ENCODE results near the gene ENHO.
A peak's percentile ranks its signal among the peaks of the same experiment; 100 is the strongest.

ENHO gene

DNA sequence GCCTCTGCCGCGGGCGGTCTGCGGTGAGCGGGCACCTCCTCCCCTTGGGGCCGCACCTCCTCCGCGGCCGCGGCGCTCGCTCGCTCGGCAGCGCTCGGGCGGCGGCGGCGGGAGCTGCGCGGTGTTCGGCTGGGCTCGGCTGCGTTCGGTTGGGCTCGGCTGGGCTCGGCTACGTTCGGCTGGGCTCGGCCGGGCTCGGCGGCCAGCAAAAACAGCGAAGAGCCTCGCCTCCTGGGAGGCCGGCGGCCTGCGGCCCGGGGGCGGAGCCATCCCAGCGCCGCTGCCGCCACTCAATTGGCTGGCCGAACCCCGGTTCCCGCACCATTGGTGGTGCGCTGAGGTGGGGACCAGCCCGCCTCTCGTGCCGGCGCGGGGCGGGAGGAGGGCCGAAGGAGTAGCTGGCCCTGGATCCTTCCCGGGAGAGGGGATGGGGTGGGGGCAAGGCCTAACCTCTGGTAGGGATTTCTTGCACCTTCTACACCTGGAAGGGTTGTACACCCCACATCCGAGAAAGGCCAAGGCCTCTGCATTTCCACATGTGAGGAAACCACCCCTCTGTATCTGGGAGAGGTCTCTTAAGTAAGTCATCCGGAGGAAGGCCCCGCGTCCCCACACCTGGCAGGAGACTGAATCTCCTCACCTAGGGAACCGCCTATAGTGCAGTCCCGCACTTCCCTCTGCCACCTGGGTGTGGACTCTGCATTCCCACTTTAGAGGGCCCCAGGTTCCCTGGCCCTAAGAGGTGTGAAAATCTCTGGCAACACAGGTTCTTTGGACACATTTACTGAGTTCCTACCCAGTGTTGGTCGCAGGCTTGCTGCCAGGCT is at the start of gene ENHO:
Gene ENHO (minus strand): TSS at position 20 of the 827 bp plus-strand sequence. CDS start 1,295 bp downstream, outside the sequence.
- peak; percentile 81 for DNase-seq

DNA sequence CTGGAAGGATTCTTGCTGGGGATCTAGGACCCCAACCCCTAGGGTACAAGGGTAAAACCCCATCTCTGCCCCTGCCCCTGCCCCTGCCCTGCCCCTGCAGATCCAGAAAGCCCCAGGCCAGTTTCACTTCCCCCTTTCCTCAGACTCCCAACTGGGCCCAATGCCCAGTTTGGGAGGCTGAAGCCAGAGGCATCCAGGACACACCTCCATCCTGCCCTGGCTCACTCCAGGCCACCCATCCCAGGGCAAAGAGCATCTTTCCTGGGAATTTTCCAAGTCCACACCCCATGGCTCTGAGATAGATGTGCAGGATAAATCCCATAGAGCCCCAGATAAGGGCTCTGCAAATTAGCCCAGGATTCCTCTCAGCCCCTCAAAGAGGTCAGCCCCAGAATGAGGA is 49.3 kb upstream of the ENHO start:
- DNase-seq, result no peak

DNA sequence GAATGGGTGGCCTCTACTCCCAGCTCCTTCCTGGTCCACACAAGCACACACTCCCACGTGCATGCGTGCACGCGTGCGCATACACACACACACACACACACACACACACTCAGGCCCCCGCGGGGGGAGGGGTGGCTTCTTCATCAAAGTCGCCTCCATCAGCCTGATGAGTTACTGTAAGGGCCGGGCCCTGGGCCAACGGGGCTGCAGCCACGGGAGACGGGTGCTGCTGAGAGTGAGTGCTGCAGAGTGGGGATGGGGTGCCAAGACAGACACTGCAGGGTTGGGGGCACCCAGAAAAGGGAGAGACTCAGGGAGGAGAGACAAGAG is 48.7 kb upstream of the ENHO start:
- no peak for DNase-seq

DNA sequence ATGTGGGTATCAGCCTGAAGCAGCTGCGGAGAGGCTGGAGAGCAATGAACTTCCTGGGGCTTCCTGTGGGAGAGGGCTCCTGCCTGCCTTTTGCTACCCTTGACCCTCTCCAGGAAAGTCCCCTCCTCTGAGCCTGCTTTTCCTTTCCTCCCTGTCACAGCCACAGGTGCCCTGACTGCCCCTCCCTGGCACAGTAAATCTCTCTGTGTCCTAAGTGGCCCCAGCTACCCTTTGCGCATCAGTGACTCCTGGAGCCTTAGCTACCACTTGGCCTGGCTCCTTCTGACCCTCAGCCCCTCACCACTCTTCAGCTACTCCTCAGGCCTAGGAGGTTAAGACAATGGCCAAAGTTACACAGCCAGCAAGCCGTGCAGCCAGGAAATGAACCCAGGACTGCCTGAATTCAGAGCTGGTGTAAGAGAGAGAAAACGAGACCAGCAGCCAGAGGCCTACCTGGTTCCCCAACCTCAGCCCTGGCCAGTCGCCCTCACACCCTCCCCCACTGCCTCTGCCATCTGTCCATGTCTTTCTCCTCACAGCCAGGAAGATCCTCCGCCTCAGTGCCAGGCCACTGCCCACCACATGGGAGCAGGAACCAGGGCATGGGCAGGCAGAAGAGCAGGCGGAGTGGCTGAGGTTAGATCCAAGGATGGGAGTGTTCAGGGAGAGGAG is 48.2 kb upstream of the ENHO start:
- DNase-seq, result no peak

DNA sequence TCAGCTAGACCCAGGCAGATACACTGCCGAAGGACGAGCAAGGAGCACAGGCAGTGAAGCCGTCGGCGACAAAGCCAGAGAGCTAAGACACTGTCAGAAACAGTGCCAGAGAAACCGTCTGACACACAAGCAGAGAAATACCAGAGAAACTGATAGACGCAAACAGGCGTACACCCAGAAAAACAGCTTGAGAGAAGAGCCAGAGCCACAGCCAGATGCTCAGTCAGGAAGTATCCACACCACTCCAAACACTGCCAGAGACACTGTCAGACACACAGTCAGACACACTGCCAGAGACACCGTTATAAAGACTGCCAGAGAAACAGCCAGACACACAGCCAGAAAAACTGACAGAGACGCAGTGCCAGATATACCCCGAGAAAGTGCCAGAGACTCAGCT is 47.6 kb upstream of the ENHO start:
- no peak for DNase-seq

DNA sequence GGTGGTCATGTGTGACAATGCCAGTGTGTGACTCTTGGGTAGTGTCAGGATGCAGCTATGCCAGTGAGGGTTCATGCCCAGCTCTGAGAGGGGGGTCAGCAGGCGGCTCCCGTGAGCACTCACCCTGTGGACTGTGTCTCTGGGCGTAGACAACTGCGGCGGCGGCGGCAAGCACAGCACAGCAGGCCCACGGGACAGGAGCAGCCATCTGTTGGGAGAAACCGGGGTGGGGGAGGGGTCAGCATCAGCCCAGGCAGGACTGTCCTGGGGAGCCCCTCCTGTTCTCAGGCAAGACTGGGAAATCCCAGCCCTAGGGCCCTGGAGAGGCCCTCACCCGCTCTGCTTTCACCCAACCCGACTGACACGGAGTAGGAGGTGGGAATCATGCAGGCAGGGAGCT is 46.0 kb upstream of the ENHO start:
- no peak for DNase-seq

DNA sequence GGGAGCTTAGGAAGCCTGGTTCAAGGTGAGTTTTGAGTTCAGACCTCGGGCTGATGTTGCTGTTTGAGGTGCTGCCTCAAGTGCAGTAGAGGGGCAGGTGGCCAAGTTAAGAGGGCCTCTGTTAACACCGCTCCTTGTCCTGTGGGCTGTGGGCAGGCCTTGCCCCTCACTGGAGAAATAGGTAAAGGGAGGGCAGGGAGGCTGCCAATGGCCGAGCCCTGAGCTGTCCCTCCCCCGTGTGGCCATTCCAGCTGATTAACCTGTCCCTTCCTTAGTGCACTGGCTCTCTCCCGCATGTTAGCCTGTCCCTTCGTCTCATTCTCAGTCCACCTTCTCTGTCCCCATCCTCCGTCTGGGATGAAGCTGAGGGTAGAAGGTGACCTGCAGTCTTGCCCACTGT is 45.3 kb upstream of the ENHO start:
- DNase-seq, result no peak

DNA sequence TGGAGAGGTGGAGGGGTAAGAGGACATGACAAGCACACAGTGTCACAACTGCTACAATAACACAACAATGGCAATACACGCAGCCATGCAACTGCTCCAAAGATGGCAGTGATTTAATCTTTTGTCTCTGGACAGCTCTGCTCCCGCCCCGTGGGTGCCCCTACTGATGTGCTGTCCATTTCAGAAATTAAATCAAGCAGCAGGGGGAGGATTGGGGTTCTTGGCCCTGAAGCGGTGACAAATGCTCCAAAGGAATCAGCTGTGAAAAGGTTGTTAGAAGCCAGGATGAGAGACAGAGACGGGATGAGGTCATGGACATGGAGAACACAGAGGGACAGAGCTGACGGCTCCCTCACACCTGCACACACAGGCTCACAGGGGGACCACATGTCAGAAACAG is 44.2 kb upstream of the ENHO start:
- DNase-seq, result no peak

DNA sequence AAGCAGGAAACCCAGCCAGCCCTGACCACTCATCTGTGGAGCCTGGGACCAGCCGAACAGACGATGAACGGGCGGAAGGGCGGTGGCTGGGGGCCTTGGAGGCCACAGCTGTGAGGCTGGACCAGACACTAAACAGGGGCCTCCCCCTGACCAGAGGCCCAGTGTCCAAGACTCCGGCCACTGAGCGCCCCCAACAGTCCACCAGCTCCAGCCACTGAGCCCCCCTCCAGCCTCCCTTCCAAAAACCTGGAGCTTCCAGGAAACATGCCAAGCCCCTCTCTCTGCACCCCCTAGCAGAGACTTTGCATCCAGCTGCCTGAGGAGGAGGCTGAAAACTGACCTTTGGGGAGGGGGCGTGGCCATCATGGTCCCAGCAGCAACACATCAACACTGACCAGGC is 43.5 kb upstream of the ENHO start:
- no peak for DNase-seq

DNA sequence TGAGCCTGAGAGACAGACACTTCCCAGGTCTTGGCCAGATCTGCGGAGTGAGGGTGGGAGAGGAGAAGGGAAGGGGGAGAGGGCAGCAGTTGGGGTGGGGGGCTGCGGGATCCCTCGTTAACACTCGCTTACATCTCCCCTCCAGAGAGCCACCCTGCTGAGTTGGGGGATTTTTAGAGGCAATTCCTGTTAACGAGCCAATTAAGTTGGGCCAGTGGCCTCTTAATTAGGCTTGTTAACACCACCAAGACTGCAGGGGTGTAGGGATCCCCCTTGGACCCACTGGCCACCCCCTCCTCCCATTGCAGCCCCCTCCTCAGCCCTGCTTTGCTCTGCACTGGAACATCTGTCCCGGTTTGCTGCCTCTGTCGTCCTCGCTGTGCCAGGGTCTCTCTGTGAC is 43.1 kb upstream of the ENHO start:
- DNase-seq, result no peak

DNA sequence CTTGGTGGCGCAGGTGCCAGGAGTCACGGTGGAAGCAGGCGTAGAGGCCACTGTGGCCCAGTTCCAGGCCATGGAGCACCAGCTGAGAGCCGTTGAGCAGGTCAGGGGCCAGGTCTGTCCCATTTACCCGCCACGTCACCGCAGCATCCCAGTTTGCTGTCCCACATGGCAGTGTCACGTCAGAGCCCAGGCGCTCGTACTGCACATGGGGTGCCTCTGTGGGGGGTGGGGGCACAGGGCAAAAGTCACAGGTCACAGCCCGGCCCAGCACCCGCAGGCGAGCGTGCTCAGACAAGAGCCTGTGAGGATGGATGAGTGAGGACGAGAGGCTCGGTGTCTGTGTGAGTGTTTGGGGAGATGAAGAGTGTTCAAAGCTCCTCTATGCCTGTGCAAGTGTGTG is 41.8 kb upstream of the ENHO start:
- DNase-seq, result no peak

DNA sequence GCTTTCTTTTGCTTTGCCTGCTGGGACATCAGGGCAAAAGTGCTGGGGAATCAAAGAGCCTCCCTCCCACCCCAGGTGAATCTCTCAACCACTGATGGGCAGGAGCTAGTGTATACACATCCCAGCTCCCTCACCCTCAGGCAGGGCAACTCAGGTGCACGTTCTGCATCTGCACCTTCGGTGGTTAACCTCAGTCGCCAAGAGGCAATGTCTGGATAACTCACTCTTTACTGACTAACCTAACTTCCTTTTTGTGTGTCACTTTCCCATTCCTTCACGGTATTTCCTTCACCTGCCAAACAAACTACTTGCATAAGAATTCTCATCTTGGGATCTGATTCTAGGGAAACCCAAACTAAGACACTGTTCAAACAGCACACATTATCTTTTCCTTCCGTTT is 40.5 kb upstream of the ENHO start:
- no peak for DNase-seq

DNA sequence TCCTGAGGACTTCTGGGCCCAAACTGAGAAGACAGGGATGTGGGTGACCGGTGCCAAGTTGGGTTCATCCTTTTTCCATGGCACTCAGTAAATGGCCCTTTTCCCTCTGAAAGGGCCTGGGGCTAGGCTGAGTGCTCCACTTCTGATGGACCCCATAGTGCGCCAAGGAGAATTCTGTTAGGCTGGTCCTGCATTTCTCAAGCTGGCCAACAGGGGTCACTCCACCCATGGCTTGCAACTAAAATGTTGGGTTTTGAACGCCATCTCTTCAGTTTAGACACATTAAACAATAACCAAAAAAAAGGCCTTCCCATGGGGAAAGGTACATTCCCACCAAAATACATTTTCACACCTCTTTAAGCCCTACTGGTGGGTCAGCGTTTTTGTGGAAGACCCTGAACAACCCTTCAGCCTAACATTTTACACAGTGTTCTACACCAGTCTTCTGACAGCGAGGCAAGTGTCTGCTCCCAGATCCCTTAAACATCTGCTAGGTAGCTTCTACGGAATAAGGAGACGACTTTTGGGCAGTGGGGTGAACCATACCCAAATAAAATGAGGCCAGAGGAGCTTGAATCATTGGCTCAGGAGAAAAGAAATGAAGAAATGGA is 39.5 kb upstream of the ENHO start:
- no peak for DNase-seq

DNA sequence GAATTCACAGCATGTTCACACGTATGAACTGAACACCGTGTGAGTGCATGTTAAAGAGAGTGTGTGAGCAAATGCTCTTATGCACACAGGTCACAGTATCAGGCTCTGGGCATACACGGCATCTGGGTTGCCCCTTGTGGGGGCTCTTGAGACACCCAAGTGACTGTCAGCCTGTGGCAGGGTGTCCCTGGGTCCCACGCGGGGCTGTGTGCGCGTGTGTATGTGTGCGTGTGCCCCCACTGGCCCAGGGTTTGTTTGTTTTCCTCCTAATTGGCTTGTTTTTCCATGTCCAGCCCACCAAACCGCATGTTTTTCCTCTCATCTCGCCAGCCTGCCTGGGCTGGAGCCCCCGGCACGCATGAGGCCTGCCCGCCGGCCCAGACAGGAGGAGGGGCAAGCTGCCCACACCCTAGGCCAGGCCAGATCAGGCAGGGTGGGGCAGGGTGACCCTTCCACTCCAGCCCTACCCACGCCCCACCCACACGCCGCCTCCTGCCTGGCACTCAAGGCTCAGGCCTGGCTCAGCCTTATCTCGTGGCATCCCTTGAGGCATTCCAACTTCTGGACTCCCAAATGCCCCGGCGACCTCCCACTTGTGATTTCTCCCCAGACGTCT is 37.9 kb upstream of the ENHO start:
- DNase-seq, result no peak

DNA sequence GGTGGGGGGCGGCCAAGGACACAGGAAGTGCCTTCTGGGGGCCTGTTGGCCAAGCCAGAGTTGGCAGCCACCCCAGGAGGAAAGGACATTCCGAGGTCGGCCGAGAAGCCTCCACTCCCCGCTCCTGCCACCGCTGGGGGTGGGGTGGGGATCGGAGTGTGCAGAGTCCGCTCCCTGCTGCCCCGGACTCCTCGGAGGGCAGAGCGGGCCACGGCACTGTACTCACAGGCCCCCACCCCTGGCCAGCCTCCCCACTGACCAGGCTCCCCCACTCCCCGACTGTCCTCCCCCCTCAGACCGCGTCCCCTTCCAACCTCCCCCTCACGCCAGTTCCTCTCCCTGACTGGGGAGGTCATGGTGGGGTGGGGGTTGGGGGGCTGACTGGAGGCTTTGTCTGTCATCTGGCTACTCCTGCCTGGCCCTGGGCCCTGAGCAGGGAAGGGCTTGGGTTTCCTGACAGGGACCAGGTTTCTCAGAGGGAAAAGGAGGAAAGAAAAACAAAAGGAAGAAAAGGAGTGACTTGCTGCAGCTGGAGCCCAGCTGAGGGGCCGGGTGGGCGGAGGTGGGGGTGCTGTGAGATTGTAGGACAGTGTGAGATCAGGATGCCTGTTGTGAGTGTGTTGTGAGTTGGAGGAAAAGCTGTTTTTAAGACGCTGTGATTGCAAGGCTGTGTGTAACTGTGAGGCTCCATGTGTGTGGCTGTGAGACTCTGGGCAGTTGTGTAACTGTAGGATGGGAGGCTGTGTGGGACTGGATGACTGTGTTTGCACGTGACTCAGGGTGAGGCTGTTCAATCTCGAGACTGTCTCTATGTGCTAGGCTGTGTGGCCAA is 37.0 kb upstream of the ENHO start:
- DNase-seq, result no peak

DNA sequence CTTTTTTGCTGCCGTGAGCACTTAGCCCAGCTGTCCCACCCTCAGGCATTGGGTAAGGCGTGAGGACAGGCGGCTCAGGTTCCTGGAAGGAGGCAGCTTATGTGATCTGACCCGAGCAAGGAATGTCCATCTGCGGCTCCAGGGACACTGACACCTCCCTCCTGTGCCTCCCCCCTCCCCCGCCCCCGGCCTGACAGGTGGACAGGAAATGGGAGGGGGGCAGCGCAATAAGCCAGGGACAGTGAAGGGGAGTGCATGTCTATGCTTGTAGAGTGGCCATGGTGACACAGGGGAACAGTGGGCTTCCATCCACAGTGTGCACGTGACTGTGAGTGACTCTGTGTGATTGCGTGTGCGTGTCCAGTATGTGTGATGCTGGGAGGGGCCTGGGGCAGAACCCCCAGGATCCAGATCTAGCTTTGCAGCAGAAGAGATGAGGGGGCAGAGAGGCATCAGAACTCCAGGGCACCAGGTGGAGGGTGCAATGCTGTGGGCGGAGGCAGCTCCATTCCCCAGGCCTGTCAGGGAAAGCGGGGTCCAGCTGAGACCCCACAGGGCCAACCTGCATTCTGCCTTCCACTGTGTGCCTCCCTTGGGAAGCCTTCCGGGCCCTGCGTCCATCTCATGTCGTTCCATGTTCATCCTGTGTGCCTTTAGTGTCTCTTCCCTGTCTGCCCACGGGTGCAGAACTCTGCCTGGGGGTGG is 36.3 kb upstream of the ENHO start:
- DNase-seq, result no peak

DNA sequence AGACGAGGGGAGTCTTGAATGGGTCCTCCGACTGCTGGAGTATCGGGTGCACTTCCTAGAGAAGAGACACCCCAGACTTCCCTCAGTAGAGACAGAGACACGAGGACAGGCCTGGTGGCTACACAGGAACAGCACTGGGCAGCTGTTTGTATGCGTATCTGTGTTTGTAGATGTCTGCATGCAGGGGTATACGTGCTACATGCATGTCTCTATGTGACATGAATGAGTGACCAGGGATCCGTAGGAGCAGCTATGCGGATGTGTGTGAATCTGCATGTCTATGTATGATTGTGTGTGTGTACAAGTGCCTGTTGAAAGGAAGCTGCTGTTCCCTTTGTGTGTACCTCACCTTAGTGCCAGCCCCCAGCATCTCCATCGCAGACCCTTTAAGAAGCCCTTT is 35.6 kb upstream of the ENHO start:
- DNase-seq, result no peak

DNA sequence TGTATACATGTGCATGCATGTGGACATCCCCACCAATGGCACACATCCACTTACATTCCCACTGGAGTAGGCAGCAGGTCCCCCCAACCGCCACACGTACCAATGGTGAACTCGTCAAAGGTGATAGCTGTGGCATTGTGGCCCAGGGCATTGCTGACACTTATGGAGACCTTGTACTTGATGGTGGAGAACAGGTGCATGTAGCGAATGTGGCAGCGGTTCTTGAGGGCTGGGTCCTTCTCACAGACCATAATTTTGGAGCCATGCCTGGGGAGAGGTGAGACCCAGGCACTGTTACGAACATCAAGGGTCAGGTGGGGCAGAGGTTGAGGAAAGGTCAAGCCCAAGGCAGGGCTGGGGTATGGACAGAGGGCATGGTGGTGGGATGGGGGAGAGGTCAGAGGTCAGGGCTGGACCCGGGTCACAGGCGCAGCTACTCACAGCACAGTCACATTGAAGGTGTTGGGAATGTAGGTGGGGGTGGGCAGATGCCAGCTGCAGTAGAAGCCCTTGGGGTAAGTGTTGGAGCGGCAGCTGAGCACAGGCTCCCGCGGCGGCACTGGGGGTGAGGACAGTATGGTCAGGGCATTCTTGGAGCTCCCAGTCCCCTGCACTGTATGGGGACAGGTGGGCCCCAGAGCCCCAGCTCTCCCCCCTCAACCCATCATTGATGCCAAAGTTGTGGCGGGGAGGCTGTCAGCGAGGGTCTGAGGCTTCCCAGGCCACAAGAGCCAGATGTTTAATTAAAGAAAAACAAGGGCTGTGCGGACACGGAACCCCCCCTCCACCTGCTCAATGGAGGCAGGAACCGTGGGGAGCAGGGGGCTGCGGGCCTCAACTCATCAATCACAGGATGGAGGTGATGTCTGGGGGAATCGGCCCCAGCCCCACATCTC is 34.9 kb upstream of the ENHO start:
- no peak for DNase-seq

DNA sequence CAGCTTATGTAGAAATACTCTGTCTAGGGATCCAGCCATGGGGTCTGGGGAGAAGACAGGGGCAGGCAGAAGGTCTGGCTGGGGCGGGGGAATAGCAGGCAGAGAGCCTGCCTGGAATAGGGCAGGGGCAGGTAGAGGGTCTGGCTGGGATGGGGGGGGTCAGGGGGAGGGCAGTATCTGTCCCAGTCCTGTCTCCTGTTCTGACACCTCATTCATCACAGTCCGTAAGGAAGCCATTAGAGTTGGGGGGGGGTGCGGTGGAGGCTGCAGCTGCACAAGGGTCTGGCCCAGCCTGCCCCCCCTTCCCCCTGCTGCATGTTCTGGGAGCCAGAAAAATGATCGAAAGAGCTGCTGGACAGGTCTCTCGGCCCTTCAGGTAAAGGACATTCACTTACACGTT is 34.2 kb upstream of the ENHO start:
- no peak for DNase-seq

DNA sequence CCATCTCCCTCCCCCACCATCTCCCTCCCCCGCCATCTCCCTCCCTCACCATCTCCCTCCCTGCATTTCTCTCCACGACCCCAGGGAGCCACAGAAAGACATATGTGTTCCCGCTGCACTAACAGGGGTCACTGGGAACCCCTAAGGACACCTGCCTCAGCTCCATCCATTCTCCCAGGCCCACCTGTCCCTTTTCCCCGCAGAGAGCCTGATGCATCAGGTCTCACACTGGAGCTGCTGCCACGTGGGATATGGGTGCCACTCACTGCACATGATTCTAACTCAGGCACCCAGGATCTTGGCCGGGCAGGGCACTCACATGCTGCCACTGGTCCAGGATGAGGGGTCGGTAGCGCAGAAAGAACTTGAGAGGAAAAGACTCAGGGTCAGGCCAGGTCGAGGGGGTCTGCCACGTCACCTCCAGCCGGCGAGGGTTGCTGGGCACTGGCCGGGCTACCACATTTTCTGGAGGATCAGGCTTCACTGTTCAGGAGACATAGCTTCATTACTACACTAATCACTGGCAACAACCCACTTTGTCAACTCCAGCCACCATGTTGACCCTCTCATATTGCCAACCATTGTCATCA is 33.2 kb upstream of the ENHO start:
- no peak for DNase-seq

DNA sequence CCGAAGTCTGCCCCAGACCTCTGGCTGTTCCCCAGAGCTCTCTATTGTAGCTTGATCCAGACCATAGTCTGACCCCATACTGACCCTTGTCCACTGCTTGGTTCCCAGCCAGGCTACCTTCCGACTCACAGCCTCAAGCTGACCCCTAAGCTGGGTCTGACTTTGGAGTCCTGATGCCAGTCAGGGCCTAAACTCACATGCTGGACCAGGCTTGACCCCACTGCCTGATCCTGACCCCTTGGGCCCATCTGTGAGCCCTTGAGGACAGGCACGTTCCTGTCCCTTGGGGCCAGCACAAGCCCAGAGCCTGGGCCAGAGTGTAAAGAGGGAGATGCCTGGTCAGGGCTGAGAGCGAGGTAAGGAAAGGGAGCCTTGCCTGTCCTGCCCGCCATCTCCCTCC is 32.7 kb upstream of the ENHO start:
- no peak for DNase-seq
